SIG-M5 (cell line): Measurements from ENCODE around the gene CERS2.

Experiments used
- DNase-seq: peaks from one replicate; lab custom pipeline; 2025; lab: John Stamatoyannopoulos, UW

The CERS2 gene

GRCh38 chr1:150974580-150975478, at the start of gene CERS2:
TSS of gene CERS2 (minus strand) at chr1:150974835. CDS start at chr1:150969090, 5,745 bp downstream.
- DNase-seq, result no peak

- DNase-seq, result no peak
These were observed 38.9 kb upstream of the CERS2 start for GRCh38 chr1:151013518-151013917.

DNA sequence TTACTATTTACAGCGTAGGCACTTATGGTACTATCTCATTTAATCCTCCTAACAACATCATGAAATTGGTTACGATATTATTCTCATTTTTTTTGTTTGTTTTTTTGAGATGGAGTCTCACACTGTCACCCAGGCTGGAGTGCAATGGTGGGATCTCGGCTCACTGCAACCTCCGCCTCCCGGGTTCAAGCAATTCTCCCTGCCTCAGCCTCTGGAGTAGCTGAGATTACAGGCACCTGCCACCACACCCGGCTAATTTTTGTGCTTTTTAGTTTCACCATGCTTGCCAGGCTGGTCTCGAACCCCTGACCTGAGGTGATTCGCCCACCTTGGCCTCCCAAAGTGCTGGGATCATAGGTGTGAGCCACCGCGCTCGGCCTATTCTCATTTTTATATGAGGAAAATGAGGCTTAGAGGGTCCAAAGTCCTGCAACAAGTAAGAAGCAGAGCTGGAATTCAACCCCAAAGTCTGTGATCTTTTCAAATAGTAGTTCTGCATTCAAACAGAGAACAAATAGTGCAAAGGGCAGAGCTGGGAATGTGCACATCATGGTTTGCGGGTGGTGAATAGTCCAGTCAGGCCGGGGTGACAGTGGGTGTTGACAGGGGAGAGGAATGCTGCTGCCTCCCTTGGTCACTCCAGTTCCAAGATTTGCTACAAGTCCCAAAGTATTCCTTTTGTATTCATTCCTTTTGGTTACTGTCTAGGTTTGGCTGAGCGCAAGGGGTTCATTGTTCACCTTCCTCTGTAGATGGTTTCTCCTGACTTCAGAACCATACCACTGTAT, 38.2 kb upstream of the CERS2 start:
- DNase-seq, result no peak

GRCh38 chr1:151011154-151011850, 36.7 kb upstream of the CERS2 start:
- no peak for DNase-seq

- DNase-seq, result no peak
These were observed 35.7 kb upstream of the CERS2 start for GRCh38 chr1:151010346-151010726.

- no peak for DNase-seq
These were observed 35.2 kb upstream of the CERS2 start for GRCh38 chr1:151009674-151010345.

DNA sequence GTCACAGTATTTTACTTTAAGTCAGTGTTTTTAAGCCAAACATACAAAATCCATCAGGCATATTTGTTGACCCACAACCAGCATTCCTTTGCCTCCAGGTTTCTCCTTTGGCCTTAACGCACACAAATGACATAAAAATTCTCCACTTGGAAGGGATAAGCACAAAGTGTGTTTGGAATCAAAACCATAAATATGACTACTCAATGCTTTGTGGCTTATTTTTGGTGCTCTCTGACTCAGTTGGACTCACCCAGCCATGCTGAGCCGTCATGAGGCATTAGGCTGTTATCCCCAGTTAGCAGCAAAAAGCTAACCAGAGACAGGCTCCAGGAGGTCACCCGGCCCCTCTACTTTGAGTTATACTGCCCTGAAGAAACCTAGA, 34.6 kb upstream of the CERS2 start:
- DNase-seq, result no peak

DNA sequence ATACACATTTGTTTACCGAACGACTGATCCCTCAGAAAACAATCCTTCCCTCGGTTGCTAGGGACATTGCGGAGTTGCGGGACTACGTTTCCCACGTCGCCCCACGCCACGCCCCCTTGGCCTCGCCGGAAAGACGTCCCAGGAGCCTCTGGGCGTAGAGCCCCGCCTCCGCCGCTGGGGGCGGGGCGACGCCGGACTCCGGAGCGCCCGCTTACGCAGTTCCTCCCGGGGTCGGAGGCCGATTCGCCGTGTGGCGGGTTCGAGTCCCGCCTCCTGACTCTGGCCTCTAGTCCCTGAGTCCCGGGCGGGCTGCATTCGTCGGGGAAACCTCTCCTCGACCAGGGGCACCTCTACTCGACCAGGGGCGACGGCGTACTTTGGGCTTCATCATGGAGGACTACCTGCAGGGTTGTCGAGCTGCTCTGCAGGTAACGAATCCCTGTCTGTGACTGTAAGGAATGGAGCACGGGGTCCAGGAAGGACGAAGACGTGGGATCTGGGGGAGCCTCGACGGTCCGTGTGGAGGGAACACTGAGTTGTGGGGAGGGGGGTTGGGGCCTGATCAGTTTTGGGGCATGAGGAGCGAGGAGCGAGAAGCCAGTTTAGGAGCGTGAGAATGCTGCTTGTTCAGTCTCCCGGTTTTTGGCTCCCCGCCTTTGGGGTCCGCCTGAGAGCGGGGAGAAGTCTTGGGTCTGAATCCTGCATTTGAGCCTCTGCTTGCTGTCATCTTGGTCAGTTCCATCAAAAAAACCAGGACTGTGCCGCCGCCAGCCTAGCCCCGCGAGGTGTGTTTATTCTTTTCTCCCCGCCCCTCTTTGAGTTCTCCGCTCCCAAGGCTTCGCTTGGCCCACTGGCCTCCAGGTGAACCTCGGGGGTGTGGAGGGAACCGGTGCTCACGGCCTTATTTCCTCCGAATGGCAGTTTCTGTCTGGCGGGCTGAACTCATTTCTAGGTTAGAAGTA, 33.9 kb upstream of the CERS2 start, which contains the start of gene PRUNE1:
PRUNE1 (plus strand) TSS at position 206 of the 962 bp plus-strand sequence; CDS start at position 390, 184 bp downstream.
- DNase-seq, result peak; percentile 89

GRCh38 chr1:151007853-151008243, 33.2 kb upstream of the CERS2 start:
- no peak for DNase-seq

DNA sequence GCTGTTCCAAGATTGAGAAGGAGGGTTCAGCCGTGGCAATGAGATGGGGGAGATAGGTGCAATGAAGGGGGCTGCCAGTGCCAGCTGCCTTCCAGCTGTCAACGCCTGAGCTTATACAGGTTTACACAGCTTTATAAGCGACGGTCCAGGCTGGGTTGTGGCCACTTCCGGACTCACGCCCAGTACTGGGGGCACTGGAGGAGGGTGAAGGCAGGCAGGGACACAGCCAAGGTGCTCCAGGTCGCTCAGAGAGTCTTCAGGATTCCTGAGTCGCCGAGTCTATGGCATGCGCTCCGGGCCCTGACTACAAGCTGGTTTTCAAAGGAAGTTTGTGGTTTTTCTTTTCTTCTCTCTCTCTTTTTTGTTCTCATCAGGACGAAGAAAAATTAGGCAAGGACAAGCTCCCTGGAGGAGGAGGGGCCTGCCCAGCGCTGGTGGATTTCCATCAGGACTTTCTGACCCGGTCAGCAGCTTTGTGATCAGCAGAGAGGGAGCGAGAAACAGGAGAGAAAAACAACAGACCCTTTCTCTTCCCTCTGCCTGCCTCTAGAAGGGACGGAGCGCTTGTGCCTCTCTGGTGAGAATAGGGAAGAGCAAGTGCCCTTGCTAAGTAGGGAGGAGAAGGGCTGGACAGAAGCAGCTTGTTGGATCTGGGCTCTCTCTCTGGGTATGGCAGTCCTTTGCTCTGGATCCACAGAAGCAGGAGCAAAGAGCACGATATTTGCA, 31.9 kb upstream of the CERS2 start, which contains the start of gene MINDY1:
MINDY1 (minus strand) TSS at position 576 of the 726 bp plus-strand sequence. CDS start 4,285 bp downstream, outside the sequence.
- DNase-seq, result peak; percentile 73

DNA sequence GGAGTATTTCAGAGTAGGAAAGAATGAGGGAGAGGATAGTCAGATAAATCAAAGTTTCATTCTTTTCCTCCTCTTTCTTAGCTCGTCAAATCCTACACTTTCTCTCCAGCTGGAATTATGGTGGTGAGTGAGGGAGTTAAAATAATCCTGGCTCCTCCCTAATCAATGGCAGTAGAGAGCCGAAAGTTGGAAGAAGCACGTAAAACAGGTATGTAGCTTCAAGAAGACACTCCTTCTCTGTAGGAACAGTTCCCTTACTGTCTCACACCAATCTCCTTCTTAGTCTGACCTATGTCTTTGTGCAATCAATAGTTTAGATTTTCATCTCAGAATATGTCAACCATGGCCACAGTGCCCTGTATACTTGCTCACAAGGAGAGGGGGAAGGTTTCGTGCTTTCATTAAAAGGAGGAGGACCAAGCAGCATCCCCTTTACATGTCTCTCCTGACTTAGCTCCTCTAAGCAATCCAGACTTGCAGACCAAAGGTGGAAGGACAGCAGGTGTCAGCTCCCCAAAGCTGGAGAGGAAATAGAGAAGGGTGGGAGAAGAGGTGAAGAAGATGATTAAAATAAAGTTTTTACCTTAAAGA, 31.2 kb upstream of the CERS2 start:
- DNase-seq, result no peak

- no peak for DNase-seq
These were observed 28.5 kb upstream of the CERS2 start for GRCh38 chr1:151003180-151003579.

- no peak for DNase-seq
These were observed 28.0 kb upstream of the CERS2 start for GRCh38 chr1:151002611-151003010.

DNA sequence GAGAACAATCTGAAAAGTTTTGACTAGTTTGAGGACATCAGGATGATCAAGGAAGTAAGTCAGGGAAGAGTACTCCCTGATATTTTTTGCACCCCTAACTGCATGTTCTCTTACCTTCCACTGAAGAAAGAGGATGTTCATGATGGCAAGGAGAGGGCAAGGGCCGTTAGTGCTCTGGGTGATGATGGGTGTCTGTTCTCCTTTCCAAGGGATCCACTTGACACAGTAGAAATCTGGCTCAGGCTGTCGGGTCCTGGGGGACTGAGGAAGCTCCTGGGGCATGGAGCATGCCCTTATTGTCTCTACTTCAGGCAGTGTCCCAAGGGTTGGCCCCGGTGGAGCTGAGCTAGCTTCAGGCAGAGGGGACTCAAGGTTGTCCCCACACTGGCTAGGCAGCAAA, 27.4 kb upstream of the CERS2 start:
- DNase-seq, result no peak

GRCh38 chr1:151001602-151002001, 27.0 kb upstream of the CERS2 start:
- DNase-seq, result no peak

DNA sequence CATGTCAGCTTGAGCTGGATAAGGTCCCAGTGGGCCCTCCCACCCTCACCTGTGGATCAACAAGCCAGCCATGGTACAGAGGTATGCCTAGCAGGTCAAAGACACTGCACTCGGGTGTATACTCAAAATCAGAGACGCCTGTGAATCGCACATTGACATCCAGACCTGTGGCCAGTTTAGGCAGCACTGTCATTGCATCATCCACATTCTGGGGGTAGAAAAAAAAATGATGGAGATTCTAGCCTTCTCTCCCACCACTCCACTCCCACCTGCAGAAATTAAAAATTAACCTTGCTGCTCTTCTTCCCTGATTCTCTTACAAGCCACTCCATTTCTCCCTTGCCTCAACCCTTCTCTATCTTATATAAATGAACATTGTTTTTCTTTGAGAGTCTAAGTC, 25.8 kb upstream of the CERS2 start:
- no peak for DNase-seq

- no peak for DNase-seq
These were observed 25.3 kb upstream of the CERS2 start for GRCh38 chr1:150999926-151000325.

GRCh38 chr1:150999051-150999674, 24.5 kb upstream of the CERS2 start:
- no peak for DNase-seq

DNA sequence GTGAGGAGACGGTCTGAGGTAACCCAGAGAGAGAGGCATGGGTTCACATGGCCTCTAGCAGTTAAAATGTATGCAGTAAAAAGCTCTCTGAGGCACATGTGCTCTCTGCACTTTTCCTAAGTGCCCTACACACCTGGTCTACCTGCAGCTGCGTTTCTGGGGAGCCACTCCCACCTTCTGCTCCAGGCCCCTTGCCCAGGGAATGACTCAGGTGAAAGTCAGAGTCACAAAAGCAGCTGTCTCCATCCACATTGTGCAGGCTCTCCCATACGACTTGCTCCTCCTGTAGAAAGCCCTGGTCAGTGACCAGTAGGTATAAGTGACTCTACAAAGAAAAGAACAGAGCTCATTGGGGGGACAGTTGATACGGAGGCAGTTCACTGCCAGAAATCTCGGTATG, 23.3 kb upstream of the CERS2 start:
- no peak for DNase-seq
